Right kidney (tissue), 9 donors: ENCODE results near the gene USP28.
"Not testable (repeated sequence)": the region's sequence is repeated elsewhere in the genome, so short reads cannot be mapped to it uniquely, and the experiment has no call there.

ENCODE experiments used
- DNase-seq: peaks from one replicate; pipeline ENCODE4 v3.0.0-alpha.2; 2016
- long read RNA-seq, 8 donors: transcript quantifications; one replicate each; lab custom pipeline, GENCODE V29; 2026

USP28 gene
- long read RNA-seq, donor 1, partial matches to known transcripts, result 0 of 1 reads
- long read RNA-seq, donor 1, other reads (novel, unspliced or antisense), result 0 of 1 reads
- long read RNA-seq, donor 2, partial matches to known transcripts, result 0 of 2 reads
- long read RNA-seq, donor 2, other reads (novel, unspliced or antisense), result 0 of 2 reads
- long read RNA-seq, donor 3, result 0 reads
- long read RNA-seq, donor 4, partial matches to known transcripts, result 0 of 4 reads
- long read RNA-seq, donor 4, other reads (novel, unspliced or antisense), result 0 of 4 reads
- long read RNA-seq, donor 5, partial matches to known transcripts, result 0 of 1 reads
- long read RNA-seq, donor 5, other reads (novel, unspliced or antisense), result 0 of 1 reads
- long read RNA-seq, donor 6, full-length matches to known transcripts, result 1 of 1 reads
- long read RNA-seq, donor 6, partial matches to known transcripts, result 0 of 1 reads
- long read RNA-seq, donor 6, other reads (novel, unspliced or antisense), result 0 of 1 reads
- long read RNA-seq, donor 7, result 0 reads
- long read RNA-seq, donor 8, partial matches to known transcripts, result 0 of 2 reads
- long read RNA-seq, donor 8, other reads (novel, unspliced or antisense), result 0 of 2 reads

- peak; percentile 95 for DNase-seq
These were observed at the start of gene USP28 for GRCh38 chr11:113875234-113876073. TSS of gene USP28 (minus strand) at chr11:113875572. CDS start at chr11:113875501, 71 bp downstream.

- DNase-seq, result no peak
These were observed 48.2 kb upstream of the USP28 start for GRCh38 chr11:113923572-113923971.

- DNase-seq, result not testable (repeated sequence)
These were observed 36.1 kb upstream of the USP28 start for GRCh38 chr11:113911491-113911890.

- no peak for DNase-seq
These were observed 32.7 kb upstream of the USP28 start for GRCh38 chr11:113908098-113908497.

GRCh38 chr11:113907681-113908080 lies 32.3 kb upstream of the USP28 start:
- no peak for DNase-seq

- no peak for DNase-seq
These were observed 31.8 kb upstream of the USP28 start for GRCh38 chr11:113907152-113907551.

GRCh38 chr11:113906516-113906915 lies 31.1 kb upstream of the USP28 start:
- DNase-seq, result no peak

GRCh38 chr11:113906038-113906437 lies 30.7 kb upstream of the USP28 start:
- no peak for DNase-seq

GRCh38 chr11:113904379-113905101 lies 29.2 kb upstream of the USP28 start, which contains the start of gene HTR3B:
TSS of gene HTR3B (plus strand) at chr11:113904796. CDS start at chr11:113904934, 138 bp downstream.
- DNase-seq, result no peak

- DNase-seq, result no peak
These were observed 25.8 kb upstream of the USP28 start for GRCh38 chr11:113901141-113901540.

GRCh38 chr11:113896156-113896879 lies 20.9 kb upstream of the USP28 start:
- peak; percentile 49 for DNase-seq

- DNase-seq, result no peak
These were observed 20.2 kb upstream of the USP28 start for GRCh38 chr11:113895367-113896155.

GRCh38 chr11:113894421-113894996 lies 19.1 kb upstream of the USP28 start:
- DNase-seq, result no peak

- DNase-seq, result no peak
These were observed 13.5 kb upstream of the USP28 start for GRCh38 chr11:113888848-113889247.

- DNase-seq, result no peak
These were observed 10.5 kb upstream of the USP28 start for GRCh38 chr11:113885897-113886296.

- DNase-seq, result peak; percentile 15
These were observed 9.0 kb upstream of the USP28 start for GRCh38 chr11:113884361-113884836.

GRCh38 chr11:113881856-113882255 lies 6.5 kb upstream of the USP28 start:
- DNase-seq, result no peak

GRCh38 chr11:113880971-113881370 lies 5.6 kb upstream of the USP28 start:
- no peak for DNase-seq

GRCh38 chr11:113879446-113879845 lies 4.1 kb upstream of the USP28 start:
- not testable (repeated sequence) for DNase-seq

- no peak for DNase-seq
These were observed 2.3 kb upstream of the USP28 start for GRCh38 chr11:113877670-113878055.
